H1 (cell line): Measurements from ENCODE around the gene POLR1C. TPM values are rescaled to one million over a fixed set of nuclear protein-coding genes. Genes with fewer than 3 reads are reported as not detected.

ENCODE experiments used
- CTCF ChIA-PET: fragments of 300-600 bp; sonication (Branson Sonifier 250); formaldehyde crosslinking; loops from one replicate; lab custom pipeline; 2021; ENCODE audit not compliant: partially characterized antibody; lab: Charles Lee
- POLR2A ChIA-PET: fragments of 300-600 bp; sonication (Branson Sonifier 250); formaldehyde crosslinking; loops from one replicate; lab custom pipeline; 2021; ENCODE audit warnings: inconsistent platforms; ENCODE audit not compliant: partially characterized antibody; lab: Charles Lee
- DNase-seq, 2 experiments: peaks; one replicate each; pipeline versions ENCODE4 v3.0.0 to v3.0.0-alpha.2; 2010 to 2022; ENCODE audit warnings: low spot score in 2 of 2, low read depth in 1 of 2, mixed read lengths in 1 of 2
- FAIRE-seq: peaks from 2 replicates; lab custom pipeline; 2011; peaks lifted over from hg19 to GRCh38; lab: Jason Lieb, UNC
- H2AFZ ChIP-seq: 2 replicates; pipeline ENCODE4 v1.8.1; 2012; ENCODE audit warnings: low read length, inconsistent platforms
- H2AK5ac ChIP-seq: 2 replicates; pipeline ENCODE4 v1.6.1; 2013; ENCODE audit warnings: low read depth, low read length
- H2BK120ac ChIP-seq: replicated peaks from 2 replicates; pipeline ENCODE3; 2013; ENCODE audit warnings: low read depth, low read length, inconsistent platforms
- H2BK12ac ChIP-seq: 2 replicates; pipeline ENCODE4 v1.6.1; 2013; ENCODE audit warnings: low read depth, low read length
- H2BK15ac ChIP-seq: 2 replicates; pipeline ENCODE4 v1.6.1; 2013; ENCODE audit warnings: low read length
- H2BK20ac ChIP-seq: 2 replicates; pipeline ENCODE4 v1.6.1; 2013; ENCODE audit warnings: low read length
- H2BK5ac ChIP-seq: 2 replicates; pipeline ENCODE4 v1.6.1; 2013; ENCODE audit warnings: low read depth, low read length
- H3K14ac ChIP-seq: 2 replicates; pipeline ENCODE4 v1.6.1; 2013; ENCODE audit warnings: inconsistent platforms; ENCODE audit not compliant: insufficient read length
- H3K18ac ChIP-seq: 2 replicates; pipeline ENCODE4 v1.6.1; 2013; ENCODE audit warnings: low read length; ENCODE audit errors: extremely low read depth
- H3K23ac ChIP-seq: 2 replicates; pipeline ENCODE4 v1.6.1; 2013; ENCODE audit warnings: inconsistent platforms; ENCODE audit not compliant: insufficient read length
- H3K23me2 ChIP-seq: 2 replicates; pipeline ENCODE4 v1.6.1; 2013; ENCODE audit warnings: low read depth, low read length
- H3K27ac ChIP-seq: 2 replicates; pipeline ENCODE4 v1.6.1; 2011; ENCODE audit warnings: low read depth, low read length, inconsistent platforms
- H3K27me3 ChIP-seq, 4 experiments: replicated peaks in 1 of 4; 1 replicate in 1 of 4; 2 replicates in 3 of 4; pipeline versions ENCODE4 v1.6.1 to v1.8.1; 2011 to 2013; ENCODE audit warnings: low read length in 3 of 4, mild to moderate bottlenecking in 3 of 4, inconsistent platforms in 2 of 4, mixed read lengths in 2 of 4, moderate library complexity in 1 of 4; ENCODE audit not compliant: control insufficient read depth in 3 of 4, insufficient read depth in 3 of 4; ENCODE audit errors: extremely low read depth in 1 of 4
- H3K36me3 ChIP-seq, 4 experiments: 2 replicates each; pipeline versions ENCODE4 v1.6.1 to v1.8.1; 2011 to 2013; ENCODE audit warnings: mild to moderate bottlenecking in 4 of 4, low read length in 3 of 4, moderate library complexity in 2 of 4, control low read depth in 1 of 4, inconsistent platforms in 1 of 4; ENCODE audit not compliant: insufficient read depth in 4 of 4, control insufficient read depth in 2 of 4
- H3K4ac ChIP-seq: replicated peaks from 2 replicates; pipeline ENCODE3; 2013; ENCODE audit warnings: low read length, low read depth, mixed read lengths, inconsistent platforms; ENCODE audit not compliant: insufficient read length
- H3K4me1 ChIP-seq, 4 experiments: replicated peaks in 1 of 4; 1 replicate in 1 of 4; 2 replicates in 3 of 4; pipeline versions ENCODE4 v1.6.1 to v1.8.1; 2011 to 2013; ENCODE audit warnings: low read length in 3 of 4, inconsistent platforms in 2 of 4, mixed read lengths in 1 of 4; ENCODE audit not compliant: insufficient read depth in 4 of 4, control insufficient read depth in 3 of 4
- H3K4me2 ChIP-seq, 2 experiments: 2 replicates each; pipeline versions ENCODE4 v1.6.1 to v1.8.1; 2011 to 2013; ENCODE audit warnings: low read depth in 2 of 2, low read length in 2 of 2, control low read depth in 1 of 2, inconsistent platforms in 1 of 2, mild to moderate bottlenecking in 1 of 2; ENCODE audit not compliant: insufficient read depth in 1 of 2
- H3K4me3 ChIP-seq, 4 experiments: fragments of 200-600, 300-600 bp in 1 of 4; sonication (generic), shearing (Covaris generic), sonication (Bioruptor Twin) in 1 of 4; 2 replicates each; pipeline versions ENCODE4 v1.5.1 to v1.8.1; 2011 to 2016; ENCODE audit warnings: low read length in 4 of 4, low read depth in 3 of 4, control low read depth in 2 of 4, inconsistent platforms in 2 of 4, mild to moderate bottlenecking in 2 of 4, mixed read lengths in 1 of 4, moderate library complexity in 1 of 4; ENCODE audit not compliant: insufficient read depth in 2 of 4; ENCODE audit errors: extremely low read depth in 1 of 4
- H3K56ac ChIP-seq: replicated peaks from 2 replicates; pipeline ENCODE3; 2013; ENCODE audit warnings: low read depth, mild to moderate bottlenecking, mixed read lengths, low read length, inconsistent platforms; ENCODE audit not compliant: insufficient read length
- H3K79me1 ChIP-seq: 2 replicates; pipeline ENCODE4 v1.6.1; 2013; ENCODE audit warnings: low read depth, low read length, control low read depth
- H3K79me2 ChIP-seq, 2 experiments: 2 replicates each; pipeline versions ENCODE4 v1.6.1 to v1.8.1; 2012 to 2013; ENCODE audit warnings: low read length in 2 of 2, mild to moderate bottlenecking in 2 of 2, inconsistent platforms in 1 of 2; ENCODE audit not compliant: insufficient read depth in 2 of 2, control insufficient read depth in 1 of 2
- H3K9ac ChIP-seq, 4 experiments: replicated peaks in 1 of 4; 1 replicate in 1 of 4; 2 replicates in 3 of 4; pipeline versions ENCODE4 v1.6.1 to v1.8.1; 2011 to 2013; ENCODE audit warnings: low read depth in 3 of 4, low read length in 3 of 4, control low read depth in 2 of 4, mild to moderate bottlenecking in 2 of 4, moderate library complexity in 2 of 4, inconsistent platforms in 1 of 4; ENCODE audit errors: extremely low read depth in 1 of 4
- H3K9me3 ChIP-seq, 2 experiments: 2 replicates each; pipeline versions ENCODE4 v1.6.1 to v1.8.1; 2012 to 2013; ENCODE audit warnings: mild to moderate bottlenecking in 2 of 2, moderate library complexity in 2 of 2, control low read depth in 1 of 2, inconsistent platforms in 1 of 2, low read depth in 1 of 2, low read length in 1 of 2, mixed read lengths in 1 of 2; ENCODE audit not compliant: insufficient read depth in 2 of 2
- H4K20me1 ChIP-seq, 2 experiments: replicated peaks in 1 of 2; 2 replicates each; pipeline versions ENCODE3 to v1.8.1; 2011 to 2013; ENCODE audit warnings: inconsistent platforms in 2 of 2, low read length in 2 of 2, mild to moderate bottlenecking in 1 of 2; ENCODE audit not compliant: insufficient read depth in 2 of 2, control insufficient read depth in 1 of 2
- H4K5ac ChIP-seq: 2 replicates; pipeline ENCODE4 v1.6.1; 2013; ENCODE audit warnings: low read length, low read depth, mixed read lengths, inconsistent platforms; ENCODE audit not compliant: insufficient read length
- H4K8ac ChIP-seq: 2 replicates; pipeline ENCODE4 v1.8.0; 2013; ENCODE audit warnings: mild to moderate bottlenecking, moderate library complexity, low read length, inconsistent platforms; ENCODE audit not compliant: insufficient read depth; ENCODE audit errors: extremely low read depth
- H4K91ac ChIP-seq: replicated peaks from 2 replicates; pipeline ENCODE3; 2013; ENCODE audit warnings: low read length, mixed read lengths, inconsistent platforms; ENCODE audit not compliant: insufficient read length
- NRF1 ChIP-seq: IDR thresholded peaks from 2 replicates; pipeline ENCODE4 v1.6.1; 2011; ENCODE audit warnings: mild to moderate bottlenecking, low read depth, low read length, improper control_type of control experiment
- POLR2A ChIP-seq, 2 experiments: IDR thresholded peaks; 1 replicate in 1 of 2; 2 replicates in 1 of 2; pipeline ENCODE4 v1.6.1; 2011; ENCODE audit warnings: low read depth in 2 of 2, low read length in 2 of 2, mild to moderate bottlenecking in 2 of 2; ENCODE audit errors: control extremely low read depth in 1 of 2
- WGBS, 2 experiments: shearing (Covaris generic) in 1 of 2; methylation state at CpG; one replicate each; pipeline versions ENCODE4 v1.1.6 to v1.1.7; 2013 to 2015; ENCODE audit warnings: low lambda C conversion rate in 2 of 2, mixed read lengths in 2 of 2, inconsistent platforms in 1 of 2, low coverage in 1 of 2, missing lambda C conversion rate in 1 of 2; ENCODE audit not compliant: insufficient replicate concordance in 2 of 2, insufficient coverage in 1 of 2, insufficient read length in 1 of 2; ENCODE audit errors: extremely low coverage in 1 of 2, missing lambda C conversion rate in 1 of 2; 5-methylcytosine and 5-hydroxymethylcytosine counted together
- polyA plus RNA-seq, 7 experiments: library from polyadenylated mRNA; depleted of rRNA in 3 of 7; stranded (reverse) in 5 of 7; unstranded in 2 of 7; fragments of >200 nt in 5 of 7; fragments of 200-250 nt in 2 of 7; gene quantifications; 1 replicate in 5 of 7; 2 replicates in 1 of 7; 4 replicates in 1 of 7; pipeline versions ENCODE4 v1.2.1 to v1.2.3, GENCODE V29; 2011 to 2013; ENCODE audit warnings: missing spikeins in 2 of 7, mixed read lengths in 2 of 7
- total RNA-seq: library from RNA; stranded (reverse); fragmentation: NEBNext Ultra II Directional; extraction: Animal tissue kit (Norgen Biotek cat#: 25700); gene quantifications from 2 replicates; pipeline ENCODE4 v1.2.1, GENCODE V29; 2021

The POLR1C gene
- total and polyA plus RNA-seq, 2 of the 8 experiments (the other 6 are each of a cell fraction or from before 2014, with no cell fraction given) = 42.9 to 49.6 TPM

DNA sequence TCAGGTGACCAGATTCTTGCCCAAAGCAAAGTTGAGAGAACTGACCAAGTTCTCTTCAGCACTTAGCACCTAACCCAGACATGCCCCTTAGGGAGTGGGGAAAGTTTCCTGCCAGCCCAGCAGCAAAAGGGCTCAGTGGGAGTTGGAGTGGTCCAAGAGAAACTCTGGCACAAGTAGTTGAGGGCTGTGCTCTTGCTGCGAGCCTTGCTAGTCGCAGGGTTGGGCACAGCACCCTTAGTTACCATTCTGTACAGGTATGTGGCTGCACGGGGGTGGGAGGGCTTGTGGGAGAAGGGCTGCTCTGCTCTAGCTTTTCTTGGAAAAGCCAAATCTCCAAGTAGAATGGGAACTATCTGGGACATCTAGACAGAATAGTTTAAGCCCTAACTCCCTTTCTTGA, 6.4 kb downstream of the POLR1C start:
- peaks cover 61 to 91% (median 87%) of the 10 kb centered on the region in 4 experiments for H3K36me3 ChIP-seq
- CTCF ChIA-PET = no interaction called here
- no peaks in the 10 kb centered on the region for H3K9me3 ChIP-seq
- no peak overlapping the region for H3K27ac ChIP-seq
- H4K5ac ChIP-seq = no peak overlapping the region
- TF ChIP-seq POLR2A (IDR thresholded peaks at IDR 0.05; ENCODE audit: control extremely low read depth in 1 of 2, low read depth in 2 of 2, low read length in 2 of 2) = 0 out of 3 replicates have a peak, but pooled peaks of 1 of the 2 experiments have one; percentile 0
- no peak for TF ChIP-seq NRF1
- H2AK5ac ChIP-seq = no peak overlapping the region
- H3K23me2 ChIP-seq = no peaks in the 10 kb centered on the region
- peaks cover 6 to 7% of the 10 kb centered on the region in 2 experiments for H4K20me1 ChIP-seq
- no peak for DNase-seq
- no peak overlapping the region for H2BK5ac ChIP-seq
- H3K4me2 ChIP-seq = no peak overlapping the region
- peaks cover 0 to 2% (median 0%) of the 10 kb centered on the region in 4 experiments; a peak in 2 of 7 replicates for H3K4me1 ChIP-seq
- POLR2A ChIA-PET = interaction anchor here (2.2 to 12.4 kb wide), 4 partner anchors 9 to 37 kb away, joined by 7 to 147 read pairs (median 49); partner anchors contain the start of gene LRRC73
- no peak overlapping the region for H3K18ac ChIP-seq
- no peak overlapping the region for H4K8ac ChIP-seq
- H2BK120ac ChIP-seq = no peak overlapping the region
- no peak overlapping the region for H3K23ac ChIP-seq
- H3K27me3 ChIP-seq = no peaks in the 10 kb centered on the region
- 94% methylated on average over 3 of the region's 3 CpGs; no CpG with 5 or more reads in 1 of the 2 experiments for WGBS, 2 experiments
- H2BK12ac ChIP-seq = no peak overlapping the region
- H3K9ac ChIP-seq = no peak overlapping the region
- H4K91ac ChIP-seq = no peak overlapping the region
- H3K79me1 ChIP-seq = peaks cover under 1% of the 10 kb centered on the region; the same call in 1 of the 2 replicates
- no peak overlapping the region for H3K14ac ChIP-seq
- FAIRE-seq = no peak
- no peak overlapping the region for H2BK20ac ChIP-seq
- peaks cover 2 to 12% of the 10 kb centered on the region in 2 experiments for H3K79me2 ChIP-seq
- H3K4me3 ChIP-seq = no peak overlapping the region
- no peak overlapping the region for H2BK15ac ChIP-seq
- no peak overlapping the region for H3K56ac ChIP-seq
- H2AFZ ChIP-seq = no peak overlapping the region
- no peak overlapping the region for H3K4ac ChIP-seq
